ENCODE results near the gene INSIG1. TPM values are rescaled to one million over a fixed set of nuclear protein-coding genes. Genes with fewer than 3 reads are reported as not detected.

Gene INSIG1
- total and polyA plus RNA-seq, 12 donors, result 9.9 to 249 (median 56.1) TPM

GRCh38 chr7:155298834-155299534 lies 1.3 kb downstream of the INSIG1 start:
- DNase-seq, result peak; percentile 95 to 99 (median 98)
- intact Hi-C loops (cut with DNase I), result no loop called here
- Histone ChIP-seq H3K27ac (peak overlapping the region; percentile 87 to 98 (median 92)), H3K27me3 (no peaks in the 10 kb centered on the region), H3K36me3 (replicated peaks in 1 of 2) (peaks cover 0 to 11% of the 10 kb centered on the region in 2 donors), H3K4me3 (peak overlapping the region in 3 of 4 donors; percentile 55 to 89 (median 56)), H3K4me1 (replicated peaks in 1 of 2) (peaks cover 25 to 38% of the 10 kb centered on the region in 2 donors), H3K9me3 (replicated peaks in 1 of 3) (no peaks in the 10 kb centered on the region)
- peak; percentile 34 to 84 for TF ChIP-seq POLR2A (IDR thresholded peaks at IDR 0.05)
- TF ChIP-seq, protein P1, sequence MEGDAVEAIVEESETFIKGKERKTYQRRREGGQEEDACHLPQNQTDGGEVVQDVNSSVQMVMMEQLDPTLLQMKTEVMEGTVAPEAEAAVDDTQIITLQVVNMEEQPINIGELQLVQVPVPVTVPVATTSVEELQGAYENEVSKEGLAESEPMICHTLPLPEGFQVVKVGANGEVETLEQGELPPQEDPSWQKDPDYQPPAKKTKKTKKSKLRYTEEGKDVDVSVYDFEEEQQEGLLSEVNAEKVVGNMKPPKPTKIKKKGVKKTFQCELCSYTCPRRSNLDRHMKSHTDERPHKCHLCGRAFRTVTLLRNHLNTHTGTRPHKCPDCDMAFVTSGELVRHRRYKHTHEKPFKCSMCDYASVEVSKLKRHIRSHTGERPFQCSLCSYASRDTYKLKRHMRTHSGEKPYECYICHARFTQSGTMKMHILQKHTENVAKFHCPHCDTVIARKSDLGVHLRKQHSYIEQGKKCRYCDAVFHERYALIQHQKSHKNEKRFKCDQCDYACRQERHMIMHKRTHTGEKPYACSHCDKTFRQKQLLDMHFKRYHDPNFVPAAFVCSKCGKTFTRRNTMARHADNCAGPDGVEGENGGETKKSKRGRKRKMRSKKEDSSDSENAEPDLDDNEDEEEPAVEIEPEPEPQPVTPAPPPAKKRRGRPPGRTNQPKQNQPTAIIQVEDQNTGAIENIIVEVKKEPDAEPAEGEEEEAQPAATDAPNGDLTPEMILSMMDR (IDR thresholded peaks at IDR 0.05), result peak in 1 of 6 experiments; percentile 15
- WGBS, 4 donors, result 0 to 1% (median 1%) methylated on average over 16 to 27 of the region's 27 CpGs

- Histone ChIP-seq H3K4me1 (replicated peaks in 1 of 2) (peaks cover 25 to 38% of the 10 kb centered on the region in 2 donors), H3K4me3 (peak overlapping the region in 1 of 4 donors; percentile 89), H3K27ac (peak overlapping the region in 4 of 5 donors; percentile 6 to 98 (median 94)), H3K27me3 (no peaks in the 10 kb centered on the region), H3K36me3 (replicated peaks in 1 of 2) (peaks cover 0 to 15% of the 10 kb centered on the region in 2 donors), H3K9me3 (replicated peaks in 1 of 3) (no peaks in the 10 kb centered on the region)
- intact Hi-C loops (cut with DNase I), result no loop called here
- TF ChIP-seq, protein P1 (IDR thresholded peaks at IDR 0.05), result no peak
- no peak for TF ChIP-seq POLR2A (IDR thresholded peaks at IDR 0.05)
- DNase-seq, result no peak
- 47 to 55% (median 53%) methylated on average over 8 of the region's 8 CpGs for WGBS, 4 donors
Observed at GRCh38 chr7:155299535-155300202, 2.0 kb downstream of the INSIG1 start.

DNA sequence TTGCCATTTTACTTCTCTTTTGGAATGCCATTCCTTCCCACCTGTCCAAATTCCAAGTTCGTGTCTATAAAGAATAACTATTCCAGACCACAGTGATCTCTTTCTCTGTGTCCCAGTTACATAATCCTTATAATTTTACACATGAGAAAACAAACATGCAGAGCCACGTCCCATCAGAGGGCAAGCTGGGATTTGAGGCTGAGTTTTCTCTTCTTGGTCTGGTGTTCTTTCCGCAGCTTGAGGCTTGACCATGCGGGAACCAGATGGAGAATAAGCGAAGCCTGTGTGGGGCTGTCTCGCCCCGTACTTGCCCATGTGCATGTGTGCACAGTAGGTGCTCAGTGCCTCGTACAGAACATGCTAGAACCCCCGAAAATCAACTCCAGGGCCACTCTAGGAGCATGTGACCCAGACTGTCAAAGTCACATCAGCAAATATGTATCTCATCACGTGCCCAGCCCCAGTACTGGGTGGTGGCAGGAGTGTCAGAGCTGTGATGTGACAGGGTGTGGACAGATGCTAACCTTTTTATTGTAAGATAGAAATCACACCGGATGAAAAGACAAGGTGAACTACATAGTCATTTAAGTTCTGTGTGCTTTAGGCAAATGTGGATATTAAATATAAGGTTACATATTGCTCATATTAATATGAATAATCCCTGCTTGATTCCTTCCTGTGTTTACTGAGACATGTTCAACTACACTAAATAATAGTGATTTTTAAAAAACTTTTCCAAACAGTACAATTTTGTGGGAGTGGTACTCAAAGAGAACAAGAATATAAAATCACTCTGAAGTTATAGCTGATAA lies 3.2 kb downstream of the INSIG1 start:
- no peak for DNase-seq
- H3K4me3 ChIP-seq, result no peak overlapping the region
- intact Hi-C loops (cut with DNase I), result no loop called here
- peaks cover 0 to 25% of the 10 kb centered on the region in 2 donors for H3K36me3 ChIP-seq (replicated peaks in 1 of 2)
- H3K4me1 ChIP-seq (replicated peaks in 1 of 2), result peaks cover 25 to 38% of the 10 kb centered on the region in 2 donors
- peak overlapping the region in 1 of 5 donors; percentile 2 for H3K27ac ChIP-seq
- H3K27me3 ChIP-seq, result no peaks in the 10 kb centered on the region
- no peak for TF ChIP-seq POLR2A (IDR thresholded peaks at IDR 0.05)
- TF ChIP-seq, protein P1 (IDR thresholded peaks at IDR 0.05), result no peak
- 64 to 73% (median 67%) methylated on average over 11 of the region's 11 CpGs for WGBS, 4 donors
- H3K9me3 ChIP-seq (replicated peaks in 1 of 3), result no peaks in the 10 kb centered on the region

Data from adrenal gland (tissue), 12 donors.